GM19467 (cell line): Measurements from ENCODE around the gene AOX1.
"Not testable (repeated sequence)": the region's sequence is repeated elsewhere in the genome, so short reads cannot be mapped to it uniquely, and the experiment has no call there.

Experiments
- ATAC-seq: cut with Tn5 transposase; IDR thresholded peaks from one replicate; pipeline ENCODE4 v1.9.1; 2021; ENCODE audit warnings: mild to moderate bottlenecking, moderate library complexity; ENCODE audit not compliant: unreplicated experiment

AOX1 gene

GRCh38 chr2:200585730-200586643 is at the start of gene AOX1:
AOX1 (plus strand) TSS chr2:200586014; CDS start chr2:200586109, 95 bp downstream.
- ATAC-seq = no peak

- no peak for ATAC-seq
These were observed 47.7 kb upstream of the AOX1 start for GRCh38 chr2:200538139-200538538.

- no peak for ATAC-seq
These were observed 45.0 kb upstream of the AOX1 start for GRCh38 chr2:200540793-200541192.

GRCh38 chr2:200566596-200566995 is 19.2 kb upstream of the AOX1 start:
- not testable (repeated sequence) for ATAC-seq

- no peak for ATAC-seq
These were observed 17.9 kb upstream of the AOX1 start for GRCh38 chr2:200567932-200568331.

- no peak for ATAC-seq
These were observed 9.9 kb upstream of the AOX1 start for GRCh38 chr2:200575957-200576356.

GRCh38 chr2:200577027-200577426 is 8.8 kb upstream of the AOX1 start:
- ATAC-seq = no peak

- ATAC-seq = no peak
These were observed 7.0 kb upstream of the AOX1 start for GRCh38 chr2:200578778-200579177.

- no peak for ATAC-seq
These were observed 1.2 kb upstream of the AOX1 start for GRCh38 chr2:200584639-200585038.

GRCh38 chr2:200585340-200585729 is 479 bp upstream of the AOX1 start:
- ATAC-seq = no peak

- no peak for ATAC-seq
These were observed 796 bp downstream of the AOX1 start for GRCh38 chr2:200586644-200586975.

- ATAC-seq = no peak
These were observed 1.3 kb downstream of the AOX1 start for GRCh38 chr2:200587007-200587616.

- no peak for ATAC-seq
These were observed 2.4 kb downstream of the AOX1 start for GRCh38 chr2:200588076-200588678.

- ATAC-seq = no peak
These were observed 4.3 kb downstream of the AOX1 start for GRCh38 chr2:200590090-200590489.

- no peak for ATAC-seq
These were observed 5.5 kb downstream of the AOX1 start for GRCh38 chr2:200591308-200591707.

GRCh38 chr2:200592406-200593075 is 6.7 kb downstream of the AOX1 start:
- no peak for ATAC-seq

GRCh38 chr2:200593905-200594304 is 8.1 kb downstream of the AOX1 start:
- no peak for ATAC-seq

GRCh38 chr2:200595913-200596312 is 10.1 kb downstream of the AOX1 start:
- ATAC-seq = no peak

GRCh38 chr2:200596774-200597570 is 11.2 kb downstream of the AOX1 start:
- no peak for ATAC-seq

- no peak for ATAC-seq
These were observed 13.4 kb downstream of the AOX1 start for GRCh38 chr2:200599206-200599605.
